Sigmoid colon (tissue), 4 donors: Measurements from ENCODE around the gene SYNJ2.

ENCODE experiments used
- EP300 ChIP-seq, 4 donors: sonication (generic); formaldehyde crosslinking; IDR thresholded peaks; one replicate each; pipeline ENCODE4 v1.6.1; 2017; ENCODE audit warnings: antibody characterized with exemption in 4 of 4
- POLR2A ChIP-seq, 2 donors: fragments of 450-650 bp; IDR thresholded peaks; one replicate each; pipeline ENCODE4 v1.6.1; 2016; ENCODE audit warnings: antibody characterized with exemption in 2 of 2, mild to moderate bottlenecking in 2 of 2, moderate library complexity in 2 of 2
- POLR2AphosphoS5 ChIP-seq, 4 donors: sonication (generic); formaldehyde crosslinking; IDR thresholded peaks; one replicate each; pipeline ENCODE4 v1.6.1; 2017; ENCODE audit warnings: antibody characterized with exemption in 4 of 4
- TF ChIP-seq, protein P1 (sequence below), 4 experiments: fragments of 450-650 bp in 3 of 4; fragments of 200-600 bp in 1 of 4; IDR thresholded peaks; one replicate each; pipeline ENCODE4 v1.5.1; 2016 to 2019; ENCODE audit warnings: antibody characterized with exemption in 4 of 4, mild to moderate bottlenecking in 3 of 4, moderate library complexity in 2 of 4

DNA sequence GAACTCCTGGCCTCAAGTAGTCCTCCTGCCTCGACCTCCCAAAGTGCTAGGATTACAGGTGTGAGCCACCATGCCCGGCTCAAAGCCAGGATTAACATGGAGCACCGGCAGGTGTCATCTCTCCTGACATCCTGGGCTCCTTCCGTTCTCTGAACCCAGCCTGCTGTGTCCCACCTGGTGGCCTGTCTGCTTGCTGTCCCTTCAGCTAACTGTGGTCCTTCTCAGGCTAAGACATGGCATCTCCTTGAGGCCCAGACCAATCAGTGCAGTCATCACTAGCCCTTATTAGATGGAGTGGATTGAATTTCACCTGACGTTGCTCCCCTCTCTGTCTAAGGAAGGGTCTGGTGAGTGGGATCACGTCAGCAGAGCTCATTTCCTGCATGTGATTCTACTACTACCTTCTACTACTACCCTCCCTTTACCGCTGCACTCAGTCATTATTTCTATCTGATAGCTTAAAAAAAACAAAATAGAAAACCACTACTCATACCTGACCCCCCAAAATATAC lies 28.0 kb upstream of the SYNJ2 start:
- TF ChIP-seq, protein P1, sequence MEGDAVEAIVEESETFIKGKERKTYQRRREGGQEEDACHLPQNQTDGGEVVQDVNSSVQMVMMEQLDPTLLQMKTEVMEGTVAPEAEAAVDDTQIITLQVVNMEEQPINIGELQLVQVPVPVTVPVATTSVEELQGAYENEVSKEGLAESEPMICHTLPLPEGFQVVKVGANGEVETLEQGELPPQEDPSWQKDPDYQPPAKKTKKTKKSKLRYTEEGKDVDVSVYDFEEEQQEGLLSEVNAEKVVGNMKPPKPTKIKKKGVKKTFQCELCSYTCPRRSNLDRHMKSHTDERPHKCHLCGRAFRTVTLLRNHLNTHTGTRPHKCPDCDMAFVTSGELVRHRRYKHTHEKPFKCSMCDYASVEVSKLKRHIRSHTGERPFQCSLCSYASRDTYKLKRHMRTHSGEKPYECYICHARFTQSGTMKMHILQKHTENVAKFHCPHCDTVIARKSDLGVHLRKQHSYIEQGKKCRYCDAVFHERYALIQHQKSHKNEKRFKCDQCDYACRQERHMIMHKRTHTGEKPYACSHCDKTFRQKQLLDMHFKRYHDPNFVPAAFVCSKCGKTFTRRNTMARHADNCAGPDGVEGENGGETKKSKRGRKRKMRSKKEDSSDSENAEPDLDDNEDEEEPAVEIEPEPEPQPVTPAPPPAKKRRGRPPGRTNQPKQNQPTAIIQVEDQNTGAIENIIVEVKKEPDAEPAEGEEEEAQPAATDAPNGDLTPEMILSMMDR (IDR thresholded peaks at IDR 0.05): no peak
- no peak for TF ChIP-seq POLR2A (IDR thresholded peaks at IDR 0.05)
- no peak for TF ChIP-seq EP300 (IDR thresholded peaks at IDR 0.05)
- no peak for TF ChIP-seq POLR2AphosphoS5 (IDR thresholded peaks at IDR 0.05)
